Suprapubic skin (tissue), 4 donors: ENCODE data around the gene MEX3D. TPM values are rescaled to one million over a fixed set of nuclear protein-coding genes. Genes with fewer than 3 reads are reported as not detected.

Experiments used
- DNase-seq, 2 donors: peaks; one replicate each; pipeline ENCODE4 v3.0.0-alpha.2; 2019; ENCODE audit warnings: low spot score in 2 of 2
- H3K27ac ChIP-seq: fragments of 200-600 bp; sonication (generic); one replicate; pipeline ENCODE4 v1.5.1; 2019
- H3K27me3 ChIP-seq: fragments of 200-600 bp; sonication (generic); one replicate; pipeline ENCODE4 v1.5.1; 2019
- H3K36me3 ChIP-seq: fragments of 200-600 bp; sonication (generic); one replicate; pipeline ENCODE4 v1.5.1; 2019
- H3K4me1 ChIP-seq: fragments of 200-600 bp; sonication (generic); one replicate; pipeline ENCODE4 v1.5.1; 2019
- H3K4me3 ChIP-seq: fragments of 200-600 bp; sonication (generic); one replicate; pipeline ENCODE4 v1.5.1; 2019; ENCODE audit warnings: mild to moderate bottlenecking
- H3K9me3 ChIP-seq: fragments of 200-600 bp; sonication (generic); one replicate; pipeline ENCODE4 v1.5.1; 2019
- EP300 ChIP-seq: sonication (generic); formaldehyde crosslinking; IDR thresholded peaks from one replicate; pipeline ENCODE4 v1.6.1; 2017; ENCODE audit warnings: antibody characterized with exemption
- POLR2A ChIP-seq, 2 donors: fragments of 450-650 bp; IDR thresholded peaks; one replicate each; pipeline ENCODE4 v1.6.1; 2017; ENCODE audit warnings: antibody characterized with exemption in 2 of 2, mild to moderate bottlenecking in 2 of 2, moderate library complexity in 2 of 2
- POLR2AphosphoS5 ChIP-seq, 3 donors: sonication (generic); formaldehyde crosslinking; IDR thresholded peaks; one replicate each; pipeline ENCODE4 v1.6.1; 2017; ENCODE audit warnings: antibody characterized with exemption in 3 of 3
- WGBS: methylation state at CpG from one replicate; pipeline ENCODE4 v1.1.5; 2018; 5-methylcytosine and 5-hydroxymethylcytosine counted together
- total RNA-seq, 4 donors: library from RNA; depleted of rRNA; stranded (reverse); fragments of >200 nt; gene quantifications; one replicate each; pipeline ENCODE4 v1.1.0, GENCODE V29; 2016
- TF ChIP-seq, protein P1 (sequence below), 2 donors: fragments of 200-600 bp in 1 of 2; fragments of 450-650 bp in 1 of 2; sonication (generic) in 1 of 2; IDR thresholded peaks; one replicate each; pipeline ENCODE4 v1.5.1; 2016 to 2019; ENCODE audit warnings: antibody characterized with exemption in 2 of 2, mild to moderate bottlenecking in 1 of 2, moderate library complexity in 1 of 2

MEX3D gene
- total RNA-seq, result 10 to 100 TPM; 20.1 to 36.4 (median 26.9) TPM

DNA sequence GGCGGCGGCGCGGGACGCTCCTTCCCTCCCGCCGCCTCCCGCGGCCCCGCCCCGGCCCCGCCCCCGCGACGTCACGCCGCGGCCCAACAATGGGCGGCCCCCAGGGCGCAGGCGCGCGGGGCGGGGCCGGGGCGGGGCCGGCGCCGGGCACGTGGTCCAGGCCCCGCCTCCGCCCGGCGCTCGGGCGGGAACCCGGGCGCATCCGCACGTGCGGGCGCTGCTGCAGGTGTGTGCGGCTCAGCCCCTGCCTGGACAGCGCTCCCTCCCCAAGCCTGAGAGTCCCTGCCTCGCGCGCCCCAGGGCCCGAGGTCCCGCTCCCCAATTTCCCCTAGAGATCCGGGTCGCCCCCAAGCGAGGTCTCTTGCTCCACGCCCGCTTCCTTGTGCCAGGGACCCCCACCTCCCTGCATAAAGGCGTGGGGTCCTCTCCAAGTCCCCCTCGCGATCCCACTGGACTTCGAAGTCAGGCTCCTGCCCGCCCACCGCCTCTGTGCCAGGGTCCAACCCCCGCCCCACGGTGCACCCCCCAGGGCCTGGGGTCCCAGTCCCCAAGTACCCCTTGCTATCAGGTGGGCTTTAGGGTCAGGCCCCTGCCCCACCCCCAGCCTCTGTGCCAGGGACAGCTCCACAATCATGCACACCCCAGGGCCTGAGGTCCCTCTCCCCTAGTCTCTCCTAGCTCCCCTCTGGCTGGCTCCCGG is at the start of gene MEX3D:
TSS of gene MEX3D (minus strand) at position 6 of the 700 bp plus-strand sequence. CDS start 267 bp downstream, outside the sequence.
- Histone ChIP-seq H3K27ac (peak within 1 kb of the TSS; percentile 90), H3K36me3 (no peaks in the 10 kb centered on the region), H3K27me3 (no peaks in the 10 kb centered on the region), H3K4me1 (peaks cover 28% of the 10 kb centered on the region), H3K9me3 (no peaks in the 10 kb centered on the region), H3K4me3 (peak within 1 kb of the TSS; percentile 79)
- no peak for TF ChIP-seq POLR2AphosphoS5 (IDR thresholded peaks at IDR 0.05)
- TF ChIP-seq, protein P1, sequence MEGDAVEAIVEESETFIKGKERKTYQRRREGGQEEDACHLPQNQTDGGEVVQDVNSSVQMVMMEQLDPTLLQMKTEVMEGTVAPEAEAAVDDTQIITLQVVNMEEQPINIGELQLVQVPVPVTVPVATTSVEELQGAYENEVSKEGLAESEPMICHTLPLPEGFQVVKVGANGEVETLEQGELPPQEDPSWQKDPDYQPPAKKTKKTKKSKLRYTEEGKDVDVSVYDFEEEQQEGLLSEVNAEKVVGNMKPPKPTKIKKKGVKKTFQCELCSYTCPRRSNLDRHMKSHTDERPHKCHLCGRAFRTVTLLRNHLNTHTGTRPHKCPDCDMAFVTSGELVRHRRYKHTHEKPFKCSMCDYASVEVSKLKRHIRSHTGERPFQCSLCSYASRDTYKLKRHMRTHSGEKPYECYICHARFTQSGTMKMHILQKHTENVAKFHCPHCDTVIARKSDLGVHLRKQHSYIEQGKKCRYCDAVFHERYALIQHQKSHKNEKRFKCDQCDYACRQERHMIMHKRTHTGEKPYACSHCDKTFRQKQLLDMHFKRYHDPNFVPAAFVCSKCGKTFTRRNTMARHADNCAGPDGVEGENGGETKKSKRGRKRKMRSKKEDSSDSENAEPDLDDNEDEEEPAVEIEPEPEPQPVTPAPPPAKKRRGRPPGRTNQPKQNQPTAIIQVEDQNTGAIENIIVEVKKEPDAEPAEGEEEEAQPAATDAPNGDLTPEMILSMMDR (IDR thresholded peaks at IDR 0.05), result no peak
- TF ChIP-seq POLR2A (IDR thresholded peaks at IDR 0.05), result no peak
- DNase-seq, result peak in 1 of 2 donors; percentile 81
- 21% methylated on average over 16 of the region's 63 CpGs for WGBS

DNA sequence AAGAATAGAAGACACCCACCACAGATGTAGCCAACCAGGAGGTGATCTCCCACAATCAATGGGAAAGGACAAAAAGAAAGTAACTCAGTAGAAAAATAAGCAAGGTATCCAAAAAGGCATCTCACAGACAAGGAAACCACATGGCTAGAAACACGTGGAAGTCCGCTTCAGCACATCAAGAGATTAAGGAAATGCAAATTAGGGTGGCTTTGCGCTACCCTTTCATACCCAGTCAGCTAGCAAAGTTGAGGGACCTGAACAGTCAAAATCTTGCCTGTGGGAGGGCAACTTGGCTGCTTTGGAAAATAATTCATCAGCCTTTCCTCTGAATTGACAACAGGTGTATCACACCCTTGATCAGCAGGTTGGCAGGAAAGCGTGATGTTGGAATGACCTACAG is 48.8 kb upstream of the MEX3D start:
- peaks cover 88% of the 10 kb centered on the region for H3K36me3 ChIP-seq
- TF ChIP-seq POLR2AphosphoS5 (IDR thresholded peaks at IDR 0.05) (no peak), EP300 (no peak), POLR2A (IDR thresholded peaks at IDR 0.05) (no peak)
- TF ChIP-seq, protein P1 (IDR thresholded peaks at IDR 0.05), result no peak
- H3K4me1 ChIP-seq, result no peaks in the 10 kb centered on the region
- WGBS, result 69% methylated on average over 4 of the region's 4 CpGs
- no peak overlapping the region for H3K27ac ChIP-seq
- no peaks in the 10 kb centered on the region for H3K9me3 ChIP-seq
- no peaks in the 10 kb centered on the region for H3K27me3 ChIP-seq
- H3K4me3 ChIP-seq, result no peak overlapping the region
- no peak for DNase-seq

DNA sequence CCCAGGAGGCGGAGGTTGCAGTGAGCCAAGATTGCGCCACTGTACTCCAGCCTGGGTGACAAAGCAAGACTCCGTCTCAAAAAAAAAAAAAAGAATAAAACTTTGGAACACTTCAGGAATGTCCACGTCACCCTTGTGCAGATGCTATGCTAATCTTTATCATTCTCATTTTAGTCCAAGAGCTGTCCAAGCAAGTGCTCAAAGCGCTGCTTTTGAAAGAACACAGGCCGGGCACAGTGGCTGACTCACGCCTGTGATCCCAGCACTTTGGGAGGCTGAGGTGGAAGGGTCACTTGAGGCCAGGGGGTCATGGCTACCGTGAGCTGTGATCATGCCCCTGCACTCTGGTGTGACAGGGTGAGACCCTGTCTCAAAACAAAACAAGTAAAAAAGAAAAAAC is 48.3 kb upstream of the MEX3D start:
- TF ChIP-seq EP300 (no peak), POLR2A (IDR thresholded peaks at IDR 0.05) (no peak), POLR2AphosphoS5 (IDR thresholded peaks at IDR 0.05) (no peak)
- TF ChIP-seq, protein P1 (IDR thresholded peaks at IDR 0.05), result no peak

GRCh38 chr19:1615156-1615765 is 47.1 kb upstream of the MEX3D start:
- no peaks in the 10 kb centered on the region for H3K27me3 ChIP-seq
- TF ChIP-seq POLR2A (IDR thresholded peaks at IDR 0.05) (no peak), EP300 (no peak), POLR2AphosphoS5 (IDR thresholded peaks at IDR 0.05) (no peak)
- TF ChIP-seq, protein P1 (IDR thresholded peaks at IDR 0.05), result no peak
- DNase-seq, result no peak
- no peaks in the 10 kb centered on the region for H3K9me3 ChIP-seq
- H3K4me1 ChIP-seq, result no peaks in the 10 kb centered on the region
- no peak overlapping the region for H3K4me3 ChIP-seq
- no peak overlapping the region for H3K27ac ChIP-seq
- peaks cover 89% of the 10 kb centered on the region for H3K36me3 ChIP-seq
- WGBS, result 92% methylated on average over 37 of the region's 41 CpGs

More for the DNA sequence above, 48.3 kb upstream of the MEX3D start:
- 92% methylated on average over 8 of the region's 8 CpGs for WGBS
- Histone ChIP-seq H3K4me1 (no peaks in the 10 kb centered on the region), H3K36me3 (peaks cover 88% of the 10 kb centered on the region), H3K4me3 (no peak overlapping the region), H3K9me3 (no peaks in the 10 kb centered on the region), H3K27me3 (no peaks in the 10 kb centered on the region), H3K27ac (no peak overlapping the region)
- no peak for DNase-seq

GRCh38 chr19:1613808-1614570 is 45.9 kb upstream of the MEX3D start:
- TF ChIP-seq POLR2AphosphoS5 (IDR thresholded peaks at IDR 0.05) (no peak), POLR2A (IDR thresholded peaks at IDR 0.05) (no peak)
- TF ChIP-seq, protein P1 (IDR thresholded peaks at IDR 0.05), result no peak
- no peak overlapping the region for H3K27ac ChIP-seq
- no peak for DNase-seq
- H3K27me3 ChIP-seq, result no peaks in the 10 kb centered on the region
- 91% methylated on average over 21 of the region's 32 CpGs for WGBS
- H3K9me3 ChIP-seq, result no peaks in the 10 kb centered on the region
- H3K4me3 ChIP-seq, result no peak overlapping the region
- H3K36me3 ChIP-seq, result peaks cover 83% of the 10 kb centered on the region
- no peaks in the 10 kb centered on the region for H3K4me1 ChIP-seq
